ENCODE data around the gene AMER1. TPM values are rescaled to one million over a fixed set of nuclear protein-coding genes. Genes with fewer than 3 reads are reported as not detected.
A peak's percentile ranks its signal among the peaks of the same experiment; 100 is the strongest.
"Not testable (repeated sequence)": the region's sequence is repeated elsewhere in the genome, so short reads cannot be mapped to it uniquely, and the experiment has no call there.

AMER1 gene
- polyA plus RNA-seq (ENCODE audit: insufficient read length in 4 of 4) = 10 to 100 TPM in 1 of 4 donors, 1 to 10 TPM in 3; 7.4 to 12.7 (median 8.3) TPM

- DNase-seq (ENCODE audit: low read depth in 4 of 4, low spot score in 3 of 4) = no peak
These were observed at the start of gene AMER1 for GRCh38 chrX:64205441-64205734. Gene AMER1 (minus strand): TSS chrX:64205708. CDS start chrX:64193286, 12,422 bp downstream.

- no peak for DNase-seq (ENCODE audit: low read depth in 4 of 4, low spot score in 3 of 4)
These were observed 24.8 kb upstream of the AMER1 start, which contains the start of gene ASB12 for GRCh38 chrX:64230123-64230970. Gene ASB12 (minus strand): TSS chrX:64230607. CDS start chrX:64225650, 4,957 bp downstream.

DNA sequence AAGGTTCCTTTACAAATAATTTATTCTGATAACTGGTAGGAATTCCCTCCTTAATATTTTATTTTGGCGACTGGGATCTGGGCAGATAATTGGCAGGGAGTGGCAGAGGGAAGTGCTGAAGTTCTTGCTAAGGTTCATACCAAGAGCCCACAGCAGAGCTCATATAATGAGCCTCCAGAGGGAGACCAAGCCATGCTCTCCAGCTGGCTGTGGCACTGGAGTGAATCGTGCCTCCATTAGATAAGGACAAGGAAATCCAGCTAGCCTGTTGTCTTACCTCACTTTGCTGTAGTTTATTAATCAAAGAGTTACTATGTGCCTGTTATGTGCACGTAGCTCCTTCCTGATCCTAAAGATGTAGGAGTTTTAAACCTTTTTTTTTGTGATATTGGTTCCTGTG, 23.6 kb upstream of the AMER1 start:
- DNase-seq (ENCODE audit: low read depth in 4 of 4, low spot score in 3 of 4) = no peak

- DNase-seq (ENCODE audit: low read depth in 4 of 4, low spot score in 3 of 4) = no peak
These were observed 12.5 kb upstream of the AMER1 start for GRCh38 chrX:64218023-64218422.

DNA sequence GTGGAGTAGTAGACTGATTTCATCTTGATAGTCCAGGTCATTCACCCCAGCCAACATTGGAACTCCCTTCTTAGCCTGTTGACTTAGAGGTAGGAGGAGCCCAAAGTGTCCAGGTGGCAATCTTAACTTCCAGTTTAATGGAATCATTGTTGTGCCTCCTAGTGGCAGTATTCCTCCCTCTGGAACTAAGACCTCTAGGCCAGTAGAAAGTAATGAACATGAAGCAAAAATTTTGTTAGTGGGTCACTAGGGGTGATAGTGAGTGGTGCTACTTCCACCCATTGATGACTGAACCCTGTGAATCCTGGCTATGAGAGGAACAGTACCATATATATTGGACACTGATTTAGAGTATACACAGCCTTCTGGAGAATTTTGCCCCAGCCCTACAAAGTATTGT, 8.5 kb upstream of the AMER1 start:
- DNase-seq (ENCODE audit: low read depth in 4 of 4, low spot score in 3 of 4) = not testable (repeated sequence)

DNA sequence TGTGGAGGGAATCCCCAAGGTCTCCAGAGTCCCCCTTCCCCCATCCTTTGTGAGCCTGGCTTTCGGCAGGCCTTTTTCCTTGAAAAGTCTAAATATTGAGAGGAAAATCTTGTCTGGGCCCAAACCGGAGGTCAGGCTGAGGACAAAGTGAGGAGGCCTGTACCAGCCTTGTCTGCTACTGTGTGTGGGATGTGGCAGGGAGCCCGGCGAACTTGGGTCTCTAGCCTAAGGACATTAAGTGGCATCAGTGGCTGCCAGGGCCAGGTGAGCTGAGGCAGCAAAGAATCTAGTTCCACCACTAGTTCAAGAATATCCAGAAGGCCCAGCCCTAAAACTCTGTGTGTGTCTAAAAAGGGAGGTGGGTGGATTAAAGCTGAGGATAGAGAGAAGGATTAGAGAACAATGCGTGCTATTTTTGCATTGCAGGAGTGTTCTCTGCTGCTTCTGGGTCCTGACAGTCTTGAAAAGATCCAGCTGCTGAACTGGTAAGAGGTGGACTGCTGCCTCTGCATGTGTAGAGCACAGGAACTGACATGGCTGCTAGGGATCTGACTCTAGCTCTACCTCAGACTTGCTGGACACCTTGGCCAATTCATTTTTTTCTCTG, 1.2 kb upstream of the AMER1 start:
- no peak for DNase-seq (ENCODE audit: low read depth in 4 of 4, low spot score in 3 of 4)

DNA sequence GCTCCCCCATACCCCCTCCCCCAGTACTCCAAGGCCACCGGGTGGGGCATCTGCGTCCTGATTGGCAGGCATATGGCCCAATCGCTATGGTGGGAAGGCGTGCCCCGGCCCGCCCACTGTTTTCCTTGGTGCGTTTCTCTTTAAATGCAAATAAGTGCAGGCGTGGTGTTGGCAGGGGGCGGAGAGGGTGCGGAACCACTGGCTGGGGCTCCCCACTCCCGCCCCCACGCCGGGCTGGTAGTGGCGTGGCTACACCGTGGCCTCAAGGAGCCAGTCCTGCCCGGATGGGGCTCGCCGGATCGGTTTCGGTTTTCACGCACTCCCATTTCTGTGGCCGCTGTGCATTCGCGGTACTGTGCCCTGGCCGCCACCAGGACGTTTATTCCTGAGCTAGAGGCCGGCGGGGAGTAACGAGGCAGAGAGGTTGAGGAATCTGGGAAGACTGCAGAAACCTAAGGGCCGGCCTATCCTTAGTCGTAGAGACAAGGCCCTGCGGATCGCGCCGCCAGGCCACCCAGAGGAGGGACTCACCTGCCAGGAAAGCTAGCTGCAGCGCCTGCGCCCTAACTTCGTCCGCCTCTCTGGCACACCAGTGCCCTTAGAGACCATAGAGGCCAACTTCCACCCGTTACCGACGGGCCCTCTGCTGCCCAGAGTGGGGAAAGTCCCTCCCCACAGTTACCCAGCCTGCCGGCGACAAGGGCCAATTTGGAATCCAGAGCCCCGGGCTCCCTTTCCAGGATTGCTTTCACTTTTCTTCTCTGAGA, 410 bp upstream of the AMER1 start:
- DNase-seq (ENCODE audit: low read depth in 4 of 4, low spot score in 3 of 4) = peak; percentile 80 to 88 (median 86)

DNA sequence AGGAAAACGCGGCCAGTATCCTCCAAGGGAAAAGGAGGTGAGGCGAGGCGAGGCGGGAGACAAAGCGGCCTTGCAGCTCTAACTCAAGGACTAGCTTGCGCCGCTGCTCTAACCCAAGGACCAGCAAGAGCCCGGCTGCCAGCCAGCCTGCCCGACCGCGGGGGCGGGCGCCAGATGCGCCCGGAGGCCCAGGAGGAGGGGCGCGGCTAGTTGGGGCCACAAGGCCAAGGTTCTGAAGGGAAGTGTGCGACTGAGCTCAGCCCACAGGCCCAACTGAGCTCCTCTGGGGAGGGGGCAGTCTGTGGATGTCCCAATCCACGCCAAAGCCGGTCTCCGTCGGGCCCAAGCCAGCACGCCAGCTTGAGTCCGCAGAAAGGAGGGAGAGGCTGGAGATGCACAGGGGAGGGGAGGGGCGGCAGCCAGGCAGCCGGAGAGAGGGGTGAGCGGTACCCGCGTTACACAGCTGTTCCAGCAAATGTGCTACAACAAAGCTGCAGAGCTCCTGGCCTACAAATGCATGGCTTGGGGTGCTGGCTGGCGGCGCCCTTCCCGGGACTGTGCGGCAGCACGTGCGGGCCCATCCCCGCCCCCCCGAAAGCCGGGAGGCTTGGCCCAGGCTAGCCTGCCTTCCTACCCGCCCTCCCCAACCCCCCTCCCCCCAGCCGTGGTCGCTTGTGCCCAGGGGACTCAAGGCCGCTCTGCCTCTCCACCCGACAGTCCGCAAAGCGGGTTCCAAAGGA, 637 bp downstream of the AMER1 start:
- DNase-seq (ENCODE audit: low read depth in 4 of 4, low spot score in 3 of 4) = no peak

GRCh38 chrX:64204252-64204651, 1.3 kb downstream of the AMER1 start:
- DNase-seq (ENCODE audit: low read depth in 4 of 4, low spot score in 3 of 4) = no peak

GRCh38 chrX:64202808-64203325, 2.6 kb downstream of the AMER1 start:
- no peak for DNase-seq (ENCODE audit: low read depth in 4 of 4, low spot score in 3 of 4)

- no peak for DNase-seq (ENCODE audit: low read depth in 4 of 4, low spot score in 3 of 4)
These were observed 7.5 kb downstream of the AMER1 start for GRCh38 chrX:64198036-64198435.

- no peak for DNase-seq (ENCODE audit: low read depth in 4 of 4, low spot score in 3 of 4)
These were observed 8.9 kb downstream of the AMER1 start for GRCh38 chrX:64196606-64197005.

DNA sequence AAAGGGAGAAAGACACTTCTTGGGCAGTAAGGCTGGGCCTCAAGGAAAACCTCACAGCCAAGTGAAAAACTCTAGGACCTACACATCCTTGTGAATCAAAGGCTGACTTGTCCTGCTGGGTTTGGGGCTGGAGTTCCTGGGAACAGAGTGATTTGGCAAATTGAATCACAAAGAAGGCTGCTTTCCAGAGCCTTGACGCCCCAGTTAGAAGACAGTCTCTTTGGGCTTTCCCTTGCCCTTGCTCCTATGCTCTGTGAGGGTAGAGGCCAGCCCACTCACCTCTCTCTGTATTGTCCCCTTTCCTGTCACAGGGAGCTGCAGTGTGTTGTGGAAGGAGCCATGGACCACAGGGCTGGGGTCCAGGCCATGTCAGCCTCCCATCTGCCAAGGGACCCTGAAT, 9.6 kb downstream of the AMER1 start:
- DNase-seq (ENCODE audit: low read depth in 4 of 4, low spot score in 3 of 4) = no peak

DNA sequence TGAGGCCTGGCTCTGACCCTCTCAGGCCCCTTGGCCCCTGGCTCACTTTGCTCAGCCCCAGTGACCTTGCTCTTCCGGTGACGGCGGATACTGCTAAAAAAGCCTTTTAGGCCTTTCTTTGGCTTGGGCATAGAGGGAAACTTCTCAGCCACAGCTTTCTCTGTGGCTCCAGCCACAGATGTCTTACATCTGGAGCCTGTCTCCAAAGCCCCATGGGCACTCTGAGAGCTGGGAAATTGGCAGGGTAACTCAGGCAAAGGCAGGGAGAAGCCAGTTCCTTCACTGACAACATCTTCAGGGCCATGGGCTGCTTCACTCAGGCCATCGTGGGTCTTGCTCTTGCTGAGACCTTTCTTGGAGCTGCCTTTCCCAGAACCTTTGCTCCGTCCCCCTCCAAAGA, 12.8 kb downstream of the AMER1 start:
- no peak for DNase-seq (ENCODE audit: low read depth in 4 of 4, low spot score in 3 of 4)

GRCh38 chrX:64192040-64192439, 13.5 kb downstream of the AMER1 start:
- DNase-seq (ENCODE audit: low read depth in 4 of 4, low spot score in 3 of 4) = no peak

GRCh38 chrX:64191281-64192010, 14.1 kb downstream of the AMER1 start:
- no peak for DNase-seq (ENCODE audit: low read depth in 4 of 4, low spot score in 3 of 4)

- DNase-seq (ENCODE audit: low read depth in 4 of 4, low spot score in 3 of 4) = no peak
These were observed 15.3 kb downstream of the AMER1 start for GRCh38 chrX:64190136-64190740.

- DNase-seq (ENCODE audit: low read depth in 4 of 4, low spot score in 3 of 4) = no peak
These were observed 16.6 kb downstream of the AMER1 start for GRCh38 chrX:64188901-64189300.

- no peak for DNase-seq (ENCODE audit: low read depth in 4 of 4, low spot score in 3 of 4)
These were observed 17.8 kb downstream of the AMER1 start for GRCh38 chrX:64187762-64188150.
